Sigmoid colon (tissue), 7 donors: Measurements from ENCODE around the gene NDUFS2. TPM values are rescaled to one million over a fixed set of nuclear protein-coding genes. Genes with fewer than 3 reads are reported as not detected.

Experiments used
- DNase-seq: peaks from one replicate; pipeline ENCODE4 v3.0.0-alpha.2; 2019
- H3K27ac ChIP-seq, 4 donors: fragments of 200-600 bp; sonication (generic); one replicate each; pipeline ENCODE4 v1.5.1; 2016 to 2019; ENCODE audit warnings: mild to moderate bottlenecking in 1 of 4
- H3K27me3 ChIP-seq, 3 donors: fragments of 200-600 bp; sonication (generic); one replicate each; pipeline ENCODE4 v1.5.1; 2019; ENCODE audit warnings: mild to moderate bottlenecking in 1 of 3
- H3K36me3 ChIP-seq, 4 donors: fragments of 200-600 bp; sonication (generic); one replicate each; pipeline ENCODE4 v1.5.1; 2016 to 2019
- H3K4me1 ChIP-seq, 4 donors: fragments of 200-600 bp; sonication (generic); one replicate each; pipeline ENCODE4 v1.5.1; 2017 to 2019
- H3K4me3 ChIP-seq, 4 donors: fragments of 200-600 bp; sonication (generic); one replicate each; pipeline ENCODE4 v1.5.1; 2017 to 2019; ENCODE audit warnings: mild to moderate bottlenecking in 2 of 4, moderate library complexity in 1 of 4
- H3K9me3 ChIP-seq, 4 donors: fragments of 200-600 bp in 3 of 4; sonication (generic) in 3 of 4; one replicate each; pipeline versions ENCODE4 v1.5.1 to v1.6.1; 2013 to 2019
- CTCF ChIP-seq, 4 experiments: fragments of 450-650 bp in 3 of 4; fragments of 200-600 bp in 1 of 4; IDR thresholded peaks; one replicate each; pipeline ENCODE4 v1.5.1; 2016 to 2019; ENCODE audit warnings: antibody characterized with exemption in 4 of 4, mild to moderate bottlenecking in 3 of 4, moderate library complexity in 2 of 4
- EP300 ChIP-seq, 4 donors: sonication (generic); formaldehyde crosslinking; IDR thresholded peaks; one replicate each; pipeline ENCODE4 v1.6.1; 2017; ENCODE audit warnings: antibody characterized with exemption in 4 of 4
- POLR2A ChIP-seq, 2 donors: fragments of 450-650 bp; IDR thresholded peaks; one replicate each; pipeline ENCODE4 v1.6.1; 2016; ENCODE audit warnings: antibody characterized with exemption in 2 of 2, mild to moderate bottlenecking in 2 of 2, moderate library complexity in 2 of 2
- POLR2AphosphoS5 ChIP-seq, 4 donors: sonication (generic); formaldehyde crosslinking; IDR thresholded peaks; one replicate each; pipeline ENCODE4 v1.6.1; 2017; ENCODE audit warnings: antibody characterized with exemption in 4 of 4
- WGBS, 2 donors: extraction: QIAGEN DNeasy Blood & Tissue Kit; methylation state at CpG; one replicate each; pipeline ENCODE4 v1.1.7; 2013; 5-methylcytosine and 5-hydroxymethylcytosine counted together
- intact Hi-C: fragments of 100-400 bp; cut with DNase I; formaldehyde crosslinking; loops from one replicate; pipeline ENCODE4 v1.15.1; 2023
- polyA plus RNA-seq, 3 donors: library from polyadenylated mRNA; stranded (reverse); fragments of 200-250 nt; gene quantifications; one replicate each; pipeline ENCODE4 v1.2.3, GENCODE V29; 2013
- total RNA-seq, 4 donors: library from RNA; depleted of rRNA; stranded (reverse); fragments of >200 nt; gene quantifications; one replicate each; pipeline ENCODE4 v1.1.0, GENCODE V29; 2016
- donor health status: healthy with polysubstance abuse.
- donor health status: Bipolar disorder and iron deficiency.
- donor health status: healthy.

The NDUFS2 gene
- total and polyA plus RNA-seq, 7 donors: 79.6 to 194 (median 113) TPM

GRCh38 chr1:161209790-161210409 is 7.7 kb downstream of the NDUFS2 start:
- H3K4me3 ChIP-seq: no peak overlapping the region
- intact Hi-C loops: loop anchor here (2.0 to 5.0 kb wide), 2 partner anchors 17 to 82 kb away; partner anchors contain the start of gene TOMM40L
- peaks cover 0 to 36% (median 21%) of the 10 kb centered on the region in 4 donors for H3K4me1 ChIP-seq
- no peaks in the 10 kb centered on the region for H3K27me3 ChIP-seq
- DNase-seq: peak; percentile 89
- TF ChIP-seq POLR2A (IDR thresholded peaks at IDR 0.05) (no peak), POLR2AphosphoS5 (IDR thresholded peaks at IDR 0.05) (peak in 2 of 4 donors; percentile 21 to 27), CTCF (IDR thresholded peaks at IDR 0.05) (peak; percentile 72 to 94 (median 87)), EP300 (IDR thresholded peaks at IDR 0.05) (no peak)
- 40 to 45% methylated on average over 11 of the region's 11 CpGs for WGBS, 2 donors
- no peaks in the 10 kb centered on the region for H3K9me3 ChIP-seq
- H3K27ac ChIP-seq: peak overlapping the region; percentile 46 to 96 (median 74)
- peaks cover 34 to 96% (median 67%) of the 10 kb centered on the region in 4 donors for H3K36me3 ChIP-seq

GRCh38 chr1:161214369-161214768 is 12.2 kb downstream of the NDUFS2 start:
- no peaks in the 10 kb centered on the region for H3K9me3 ChIP-seq
- no peak for DNase-seq
- intact Hi-C loops: no loop called here

GRCh38 chr1:161215076-161215475 is 12.9 kb downstream of the NDUFS2 start, which contains the start of gene FCER1G:
FCER1G (plus strand) TSS chr1:161215295; CDS start chr1:161215322, 27 bp downstream.
- TF ChIP-seq POLR2A (IDR thresholded peaks at IDR 0.05) (peak in 1 of 2 donors; percentile 28), CTCF (IDR thresholded peaks at IDR 0.05) (no peak), POLR2AphosphoS5 (IDR thresholded peaks at IDR 0.05) (peak in 3 of 4 donors; percentile 67 to 74 (median 70))
- no peak for DNase-seq
- peaks cover 0 to 3% (median 1%) of the 10 kb centered on the region in 4 donors for H3K4me1 ChIP-seq
- no peaks in the 10 kb centered on the region for H3K9me3 ChIP-seq
- intact Hi-C loops: no loop called here
- WGBS, 2 donors: 56 to 86% methylated on average over 10 of the region's 10 CpGs
- H3K27ac ChIP-seq: peak within 1 kb of the TSS; percentile 25 to 72 (median 50)
- H3K36me3 ChIP-seq: peaks cover 25 to 52% (median 47%) of the 10 kb centered on the region in 4 donors
- H3K4me3 ChIP-seq: peak within 1 kb of the TSS in 3 of 4 donors; percentile 10 to 39 (median 24)
- H3K27me3 ChIP-seq: no peaks in the 10 kb centered on the region

More at GRCh38 chr1:161214369-161214768, 12.2 kb downstream of the NDUFS2 start:
- Histone ChIP-seq H3K36me3 (peaks cover 28 to 59% (median 51%) of the 10 kb centered on the region in 4 donors), H3K27ac (peak overlapping the region in 3 of 4 donors; percentile 40 to 72 (median 43)), H3K4me1 (peaks cover 0 to 9% (median 5%) of the 10 kb centered on the region in 4 donors), H3K27me3 (no peaks in the 10 kb centered on the region), H3K4me3 (no peak overlapping the region)
- TF ChIP-seq EP300 (IDR thresholded peaks at IDR 0.05): no peak
- TF ChIP-seq POLR2A (IDR thresholded peaks at IDR 0.05): no peak
- no peak for TF ChIP-seq CTCF (IDR thresholded peaks at IDR 0.05)
- TF ChIP-seq POLR2AphosphoS5 (IDR thresholded peaks at IDR 0.05): no peak
- WGBS, 2 donors: 91 to 95% methylated on average over 9 of the region's 9 CpGs

- Histone ChIP-seq H3K36me3 (peaks cover 21 to 32% (median 26%) of the 10 kb centered on the region in 4 donors), H3K27ac (peak overlapping the region; percentile 49 to 72 (median 64)), H3K27me3 (no peaks in the 10 kb centered on the region), H3K4me1 (no peaks in the 10 kb centered on the region), H3K4me3 (peak overlapping the region in 2 of 4 donors; percentile 9 to 39), H3K9me3 (no peaks in the 10 kb centered on the region)
- DNase-seq: peak; percentile 66
- no peak for TF ChIP-seq POLR2A (IDR thresholded peaks at IDR 0.05)
- no peak for TF ChIP-seq CTCF (IDR thresholded peaks at IDR 0.05)
- TF ChIP-seq EP300 (IDR thresholded peaks at IDR 0.05): no peak
- peak in 3 of 4 donors; percentile 34 to 60 (median 53) for TF ChIP-seq POLR2AphosphoS5 (IDR thresholded peaks at IDR 0.05)
- WGBS, 2 donors: 61 to 64% methylated on average over 7 of the region's 7 CpGs
- intact Hi-C loops: no loop called here
Measured at GRCh38 chr1:161216945-161217712, 15.0 kb downstream of the NDUFS2 start.
